Cardiac muscle cell (in vitro differentiated cells and primary cell): ENCODE results near the gene TENM3. TPM values are rescaled to one million over a fixed set of nuclear protein-coding genes. Genes with fewer than 3 reads are reported as not detected.

ENCODE experiments used
- DNase-seq, 2 donors: peaks; one replicate each; pipeline versions ENCODE4 v3.0.0 to v3.0.0-alpha.2; 2010 to 2017; ENCODE audit warnings: low read depth in 1 of 2, low spot score in 1 of 2
- H3K27ac ChIP-seq: fragments of 200-600 bp; sonication (generic); 2 replicates; pipeline ENCODE4 v1.5.1; 2016
- H3K27me3 ChIP-seq: fragments of 200-600 bp; sonication (generic); 2 replicates; pipeline ENCODE4 v1.6.0; 2016; ENCODE audit warnings: control low read depth
- H3K36me3 ChIP-seq: fragments of 200-600 bp; sonication (generic); 2 replicates; pipeline ENCODE4 v1.5.1; 2016; ENCODE audit warnings: control low read depth
- H3K4me1 ChIP-seq: fragments of 200-600 bp; sonication (generic); 2 replicates; pipeline ENCODE4 v1.8.1; 2017; ENCODE audit warnings: low read depth, mild to moderate bottlenecking, mixed run types
- H3K4me3 ChIP-seq: fragments of 200-600 bp; sonication (generic); 2 replicates; pipeline ENCODE4 v1.5.1; 2016; ENCODE audit warnings: mild to moderate bottlenecking
- H3K9me3 ChIP-seq: fragments of 200-600 bp; sonication (generic); 2 replicates; pipeline ENCODE4 v1.5.1; 2017; ENCODE audit warnings: low read depth, mild to moderate bottlenecking, control low read depth
- CTCF ChIP-seq: IDR thresholded peaks from 2 replicates; pipeline ENCODE4 v1.5.1; 2012; ENCODE audit warnings: low read depth, mild to moderate bottlenecking, low read length
- polyA plus RNA-seq: library from polyadenylated mRNA; unstranded; fragments of >200 nt; fragmentation: Nextera tagmentation; extraction: Ambion mirVana; gene quantifications from 2 replicates; pipeline ENCODE4 v1.2.1, GENCODE V29; 2016
- total RNA-seq: library from RNA; depleted of rRNA; stranded (reverse); fragments of >200 nt; gene quantifications from 2 replicates; pipeline ENCODE4 v1.2.3, GENCODE V29; 2016

The TENM3 gene
- total and polyA plus RNA-seq, 2 experiments from 2014 or later, result 12.5 to 24.8 TPM

GRCh38 chr4:182528819-182529218 lies 285.6 kb downstream of the TENM3 start:
- Histone ChIP-seq H3K4me1 (no peaks in the 10 kb centered on the region), H3K27me3 (no peaks in the 10 kb centered on the region), H3K4me3 (no peak overlapping the region), H3K36me3 (no peaks in the 10 kb centered on the region), H3K27ac (no peak overlapping the region), H3K9me3 (no peaks in the 10 kb centered on the region)
- DNase-seq, result no peak
- TF ChIP-seq CTCF, result no peak

- no peaks in the 10 kb centered on the region for H3K4me1 ChIP-seq
- H3K27ac ChIP-seq, result no peak overlapping the region
- H3K9me3 ChIP-seq, result no peaks in the 10 kb centered on the region
- no peaks in the 10 kb centered on the region for H3K27me3 ChIP-seq
- no peak overlapping the region for H3K4me3 ChIP-seq
- DNase-seq, result no peak
- no peak for TF ChIP-seq CTCF
- no peaks in the 10 kb centered on the region for H3K36me3 ChIP-seq
Measured at GRCh38 chr4:182530451-182530850, 287.2 kb downstream of the TENM3 start.

- no peak for DNase-seq
- no peak for TF ChIP-seq CTCF
- Histone ChIP-seq H3K27ac (no peak overlapping the region), H3K4me1 (peaks cover 5% of the 10 kb centered on the region), H3K36me3 (no peaks in the 10 kb centered on the region), H3K27me3 (no peaks in the 10 kb centered on the region), H3K9me3 (no peaks in the 10 kb centered on the region), H3K4me3 (no peak overlapping the region)
Measured at GRCh38 chr4:182531555-182532162, 288.5 kb downstream of the TENM3 start.

GRCh38 chr4:182532441-182532840 lies 289.2 kb downstream of the TENM3 start:
- Histone ChIP-seq H3K4me1 (peaks cover 12% of the 10 kb centered on the region), H3K27me3 (no peaks in the 10 kb centered on the region), H3K27ac (no peak overlapping the region), H3K9me3 (no peaks in the 10 kb centered on the region), H3K36me3 (no peaks in the 10 kb centered on the region), H3K4me3 (no peak overlapping the region)
- no peak for DNase-seq
- no peak for TF ChIP-seq CTCF

GRCh38 chr4:182533964-182534363 lies 290.8 kb downstream of the TENM3 start:
- TF ChIP-seq CTCF, result no peak
- H3K27me3 ChIP-seq, result peaks cover 3% of the 10 kb centered on the region
- H3K4me1 ChIP-seq, result peaks cover 17% of the 10 kb centered on the region
- peak in 1 of 2 donors; percentile 6 for DNase-seq
- H3K4me3 ChIP-seq, result no peak overlapping the region
- no peaks in the 10 kb centered on the region for H3K9me3 ChIP-seq
- H3K27ac ChIP-seq, result no peak overlapping the region
- no peaks in the 10 kb centered on the region for H3K36me3 ChIP-seq
